GM21423 (cell line): ENCODE results near the gene ATP8A2.
"Not testable (repeated sequence)": the region's sequence is repeated elsewhere in the genome, so short reads cannot be mapped to it uniquely, and the experiment has no call there.

Experiments used
- ATAC-seq: cut with Tn5 transposase; IDR thresholded peaks from one replicate; pipeline ENCODE4 v1.9.1; 2021; ENCODE audit warnings: mild to moderate bottlenecking, moderate library complexity; ENCODE audit not compliant: unreplicated experiment

Gene ATP8A2

GRCh38 chr13:25457566-25457965, 85.8 kb downstream of the ATP8A2 start:
- no peak for ATAC-seq

DNA sequence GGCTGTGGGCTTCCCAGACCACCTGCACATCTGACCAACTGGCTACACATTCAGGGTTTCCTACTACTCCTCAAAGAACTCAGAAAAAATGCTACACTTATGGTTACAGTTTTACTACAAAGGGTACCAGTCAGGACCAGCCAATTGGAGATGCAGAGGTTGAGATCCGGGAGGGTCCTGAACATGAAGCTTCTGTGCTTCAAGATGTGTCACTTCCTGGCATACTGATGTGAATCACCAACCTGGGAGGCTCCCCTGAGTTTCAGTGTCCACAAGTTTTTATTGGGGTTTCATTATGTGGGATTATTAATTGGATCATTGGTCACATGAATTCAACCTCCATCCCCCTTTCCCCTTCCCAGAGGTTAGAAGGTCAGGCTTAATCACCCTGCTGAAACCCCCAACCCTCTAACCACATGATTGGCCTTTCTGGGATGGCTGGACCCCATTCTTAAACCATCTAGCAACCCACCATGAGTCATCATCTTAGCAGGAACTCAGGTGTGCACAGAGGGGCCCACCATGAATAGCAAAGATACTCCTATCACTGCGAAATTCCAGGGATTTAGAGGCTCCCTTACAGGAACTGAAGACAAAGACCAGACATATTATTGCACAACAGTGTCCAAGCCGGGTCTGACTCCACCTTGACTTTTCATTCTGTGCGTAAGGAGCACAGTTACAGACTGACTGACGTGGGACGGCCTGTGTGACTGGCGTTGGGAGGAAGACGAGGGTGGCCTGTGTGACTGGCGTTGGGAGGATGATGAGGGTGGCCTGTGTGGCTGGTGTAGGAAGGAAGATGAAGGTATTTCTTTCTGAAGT, 90.7 kb downstream of the ATP8A2 start:
- no peak for ATAC-seq

DNA sequence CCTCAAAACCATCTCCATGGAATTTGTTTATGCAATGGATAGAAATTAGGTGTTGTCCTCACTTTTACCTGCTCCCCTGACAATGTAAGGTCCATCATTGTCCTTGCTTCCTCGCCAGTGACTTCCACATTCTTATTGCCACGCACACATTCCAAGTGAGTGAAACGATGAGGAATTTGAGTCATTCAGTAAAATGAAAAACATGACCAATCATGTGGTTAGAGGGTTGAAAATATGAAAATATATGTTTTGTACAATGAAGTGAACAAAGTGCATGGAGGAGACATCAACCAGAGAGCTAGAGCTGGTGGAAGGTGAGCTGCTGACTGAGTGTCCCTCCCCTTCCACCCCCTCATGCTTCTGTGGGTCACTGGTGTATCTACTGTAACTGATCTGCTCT, 91.7 kb downstream of the ATP8A2 start:
- no peak for ATAC-seq

- no peak for ATAC-seq
Measured at GRCh38 chr13:25466880-25467279, 95.1 kb downstream of the ATP8A2 start.

- no peak for ATAC-seq
Measured at GRCh38 chr13:25468325-25469168, 96.8 kb downstream of the ATP8A2 start.

DNA sequence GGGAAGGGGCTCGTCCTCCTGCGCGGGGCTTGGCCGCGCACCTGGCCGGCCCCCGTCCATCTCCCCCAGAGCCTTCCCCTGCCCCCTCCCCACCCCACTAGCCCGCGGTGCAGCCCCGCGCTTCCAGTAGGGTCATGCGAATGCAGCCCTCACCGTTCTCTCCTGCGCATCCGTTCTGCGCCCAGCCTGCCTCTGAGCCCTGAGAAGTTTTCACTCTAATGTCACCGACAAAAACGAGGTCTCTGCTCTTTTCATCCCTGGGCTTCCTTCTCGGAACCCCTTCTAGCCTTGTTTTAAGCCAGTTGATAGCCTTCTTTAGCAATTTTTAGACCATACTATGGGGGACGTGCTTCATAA, 97.4 kb downstream of the ATP8A2 start:
- no peak for ATAC-seq

DNA sequence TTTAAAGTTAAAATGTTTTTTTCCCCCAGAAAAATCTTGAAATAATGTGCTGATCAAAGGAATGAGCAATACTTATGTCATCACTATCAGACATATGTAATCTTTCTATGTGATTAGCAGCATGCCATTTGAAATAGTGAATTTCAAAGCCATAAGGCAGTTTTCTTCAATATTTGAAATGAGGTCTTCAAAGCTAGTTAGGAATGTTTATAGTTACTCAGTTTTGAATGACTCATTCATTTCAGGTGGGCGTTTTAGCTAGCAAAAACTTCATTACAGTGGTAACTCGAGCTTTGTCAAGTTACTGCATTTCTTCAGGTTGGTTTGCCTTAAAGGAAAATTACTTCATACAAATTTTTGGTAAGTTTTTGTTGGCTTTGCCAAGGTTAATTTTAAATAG, 102.1 kb downstream of the ATP8A2 start:
- no peak for ATAC-seq

GRCh38 chr13:25478186-25478585, 106.4 kb downstream of the ATP8A2 start:
- ATAC-seq = no peak

GRCh38 chr13:25489238-25489637, 117.5 kb downstream of the ATP8A2 start:
- no peak for ATAC-seq

- no peak for ATAC-seq
Measured at GRCh38 chr13:25490236-25490635, 118.5 kb downstream of the ATP8A2 start.

GRCh38 chr13:25493931-25494640, 122.3 kb downstream of the ATP8A2 start:
- no peak for ATAC-seq

DNA sequence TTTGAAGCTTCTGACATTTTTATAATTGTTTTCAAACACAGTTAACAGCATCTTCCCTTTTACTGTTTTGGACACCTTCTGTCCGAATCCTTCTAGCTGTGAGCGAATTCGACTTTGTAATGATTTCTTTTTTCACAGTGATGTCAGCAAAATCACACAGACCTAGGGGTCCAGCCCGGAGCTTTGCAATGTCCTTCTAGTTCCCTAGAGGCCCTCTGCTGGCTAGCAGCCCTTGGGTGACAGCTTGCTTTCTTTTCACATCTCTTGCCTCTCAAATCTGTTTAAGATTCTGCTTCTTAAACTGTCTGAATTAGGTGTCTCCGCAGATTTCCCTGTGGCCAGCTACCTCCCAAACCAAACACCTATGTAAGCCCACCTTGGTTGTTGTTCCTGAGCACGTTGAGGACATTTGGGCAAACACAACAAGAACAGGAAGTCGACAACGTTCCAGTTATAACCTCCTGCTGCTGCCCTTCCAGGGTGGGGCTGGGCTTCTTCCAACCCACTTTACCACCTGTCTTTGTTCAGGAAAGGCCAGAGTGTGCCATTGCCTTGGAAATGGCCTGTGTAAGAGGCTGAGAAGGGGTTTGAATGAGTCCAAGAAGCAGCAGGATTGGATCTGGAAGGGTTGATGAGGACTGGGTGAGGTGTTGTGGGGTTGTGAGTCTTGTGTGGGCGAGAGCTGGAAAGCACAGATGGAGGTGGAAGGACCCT, 123.1 kb downstream of the ATP8A2 start:
- ATAC-seq = no peak

GRCh38 chr13:25501231-25501630, 129.5 kb downstream of the ATP8A2 start:
- no peak for ATAC-seq

DNA sequence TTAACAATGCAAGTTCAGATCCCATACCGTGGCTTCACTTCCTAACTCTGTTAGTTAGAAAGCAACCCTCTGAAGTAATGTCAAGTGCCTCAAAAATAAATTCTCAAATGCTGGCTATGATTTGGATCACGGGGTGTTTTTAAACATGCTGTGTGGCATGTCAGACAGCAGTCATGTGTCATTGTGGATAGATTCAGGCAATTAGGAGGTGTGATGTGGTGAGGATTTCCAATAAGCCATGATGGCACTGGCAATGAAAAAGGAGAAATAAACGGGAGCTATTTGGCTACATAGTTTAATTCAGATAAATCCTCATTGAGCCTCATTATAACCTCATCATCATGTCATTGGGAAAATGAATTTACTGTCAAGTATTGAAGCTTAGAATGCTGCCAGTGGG, 130.3 kb downstream of the ATP8A2 start:
- ATAC-seq = no peak

- ATAC-seq = no peak
Measured at GRCh38 chr13:25502551-25502950, 130.8 kb downstream of the ATP8A2 start.

DNA sequence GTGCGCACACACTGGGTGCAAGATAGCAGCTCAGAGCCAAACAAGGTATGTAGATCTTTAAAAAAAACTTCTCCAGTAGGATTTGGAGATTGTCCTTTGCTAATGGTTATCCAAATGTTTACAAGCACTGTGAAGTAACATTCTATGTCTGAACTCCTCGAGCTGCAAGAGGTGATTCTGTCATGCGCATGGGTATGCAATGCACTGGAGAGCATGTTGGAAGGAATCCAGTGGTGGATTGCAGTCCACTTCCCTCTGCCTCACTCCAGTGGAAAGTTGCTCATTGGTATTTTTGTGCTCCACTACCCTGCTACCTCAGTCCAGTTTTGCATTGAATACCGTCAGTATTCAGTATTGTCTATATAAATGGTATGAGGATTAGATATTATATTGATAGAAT, 132.1 kb downstream of the ATP8A2 start:
- ATAC-seq = no peak

DNA sequence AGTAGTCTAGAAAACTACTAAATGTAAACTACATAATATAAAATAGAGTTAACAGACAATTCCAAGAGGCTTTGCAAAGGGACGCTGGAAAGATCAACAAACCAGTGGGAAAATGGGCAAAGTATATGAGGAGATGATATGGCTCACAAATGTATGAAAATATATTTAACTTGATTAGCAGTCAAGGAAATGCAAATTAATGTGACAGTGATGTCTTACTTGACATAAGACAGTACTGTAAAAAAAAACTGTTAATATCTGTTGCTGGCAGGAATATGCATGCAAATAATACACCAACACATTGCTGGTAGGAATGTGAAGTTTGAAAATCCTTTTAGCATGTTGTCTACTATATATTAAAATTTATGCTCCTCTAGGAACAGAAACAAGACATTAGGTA, 136.1 kb downstream of the ATP8A2 start:
- no peak for ATAC-seq

- not testable (repeated sequence) for ATAC-seq
Measured at GRCh38 chr13:25513060-25513459, 141.3 kb downstream of the ATP8A2 start.

- ATAC-seq = no peak
Measured at GRCh38 chr13:25518441-25518840, 146.7 kb downstream of the ATP8A2 start.

DNA sequence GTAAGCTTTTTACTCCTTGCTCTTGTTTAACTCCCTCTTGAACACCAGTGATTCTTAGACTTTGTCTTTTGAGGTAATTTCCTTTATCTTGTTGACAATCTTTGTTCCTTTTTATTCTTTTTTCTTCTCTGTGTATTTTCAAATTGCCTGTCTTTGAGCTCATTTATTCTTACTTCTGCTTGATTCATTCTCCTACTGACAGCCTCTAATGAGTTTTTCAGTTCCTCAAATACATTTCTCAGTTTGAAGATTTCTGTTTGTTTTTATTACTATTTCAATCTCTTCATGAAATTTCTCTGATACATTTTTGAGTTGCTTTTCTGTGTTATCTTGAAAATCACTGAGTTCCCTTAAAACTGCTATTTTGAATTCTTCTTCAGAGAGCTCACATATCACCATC, 154.1 kb downstream of the ATP8A2 start:
- no peak for ATAC-seq

GRCh38 chr13:25528266-25528665, 156.5 kb downstream of the ATP8A2 start:
- ATAC-seq = no peak
